OCI-LY3 (cell line): Measurements from ENCODE around the gene ANP32A.

Experiments
- EZH2phosphoT487 ChIP-seq: fragments of 200-600 bp; shearing (Covaris generic); IDR thresholded peaks from 2 replicates; pipeline ENCODE4 v1.6.1; 2018; ENCODE audit warnings: antibody characterized with exemption, mixed run types, low read depth
- TF ChIP-seq, protein P1 (sequence below): fragments of 200-600, 300-600 bp; sonication (generic); IDR thresholded peaks from 2 replicates; pipeline ENCODE4 v1.5.1; 2014; ENCODE audit warnings: antibody characterized with exemption, low read length, low read depth

- TF ChIP-seq, protein P1, sequence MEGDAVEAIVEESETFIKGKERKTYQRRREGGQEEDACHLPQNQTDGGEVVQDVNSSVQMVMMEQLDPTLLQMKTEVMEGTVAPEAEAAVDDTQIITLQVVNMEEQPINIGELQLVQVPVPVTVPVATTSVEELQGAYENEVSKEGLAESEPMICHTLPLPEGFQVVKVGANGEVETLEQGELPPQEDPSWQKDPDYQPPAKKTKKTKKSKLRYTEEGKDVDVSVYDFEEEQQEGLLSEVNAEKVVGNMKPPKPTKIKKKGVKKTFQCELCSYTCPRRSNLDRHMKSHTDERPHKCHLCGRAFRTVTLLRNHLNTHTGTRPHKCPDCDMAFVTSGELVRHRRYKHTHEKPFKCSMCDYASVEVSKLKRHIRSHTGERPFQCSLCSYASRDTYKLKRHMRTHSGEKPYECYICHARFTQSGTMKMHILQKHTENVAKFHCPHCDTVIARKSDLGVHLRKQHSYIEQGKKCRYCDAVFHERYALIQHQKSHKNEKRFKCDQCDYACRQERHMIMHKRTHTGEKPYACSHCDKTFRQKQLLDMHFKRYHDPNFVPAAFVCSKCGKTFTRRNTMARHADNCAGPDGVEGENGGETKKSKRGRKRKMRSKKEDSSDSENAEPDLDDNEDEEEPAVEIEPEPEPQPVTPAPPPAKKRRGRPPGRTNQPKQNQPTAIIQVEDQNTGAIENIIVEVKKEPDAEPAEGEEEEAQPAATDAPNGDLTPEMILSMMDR = no peak
- no peak for TF ChIP-seq EZH2phosphoT487
Observed at GRCh38 chr15:68730976-68731897, 89.5 kb downstream of the ANP32A start.
